SHP77 treated with DMSO at 0.1 percent for 48 hours (cell line): ENCODE results near the gene EFEMP2.
A peak's percentile ranks its signal among the peaks of the same experiment; 100 is the strongest.
"Not testable (repeated sequence)": the region's sequence is repeated elsewhere in the genome, so short reads cannot be mapped to it uniquely, and the experiment has no call there.

Experiments
- DNase-seq: peaks from one replicate; lab custom pipeline; 2025; lab: John Stamatoyannopoulos, UW

Gene EFEMP2

GRCh38 chr11:65900125-65900898 lies 27.7 kb upstream of the EFEMP2 start, which contains the start of gene FOSL1:
Gene FOSL1 (minus strand): TSS chr11:65900388. CDS start chr11:65900339, 49 bp downstream.
- no peak for DNase-seq

- DNase-seq = no peak
These were observed 26.9 kb upstream of the EFEMP2 start for GRCh38 chr11:65899356-65900124.

GRCh38 chr11:65898656-65899355 lies 26.2 kb upstream of the EFEMP2 start:
- no peak for DNase-seq

- DNase-seq = no peak
These were observed 24.4 kb upstream of the EFEMP2 start for GRCh38 chr11:65897020-65897471.

GRCh38 chr11:65896034-65896999 lies 23.7 kb upstream of the EFEMP2 start:
- DNase-seq = no peak

GRCh38 chr11:65895482-65895981 lies 22.9 kb upstream of the EFEMP2 start:
- DNase-seq = no peak

GRCh38 chr11:65894034-65894591 lies 21.5 kb upstream of the EFEMP2 start:
- DNase-seq = no peak

- no peak for DNase-seq
These were observed 20.2 kb upstream of the EFEMP2 start for GRCh38 chr11:65892661-65893317.

GRCh38 chr11:65892137-65892540 lies 19.5 kb upstream of the EFEMP2 start:
- not testable (repeated sequence) for DNase-seq

GRCh38 chr11:65891219-65892136 lies 18.9 kb upstream of the EFEMP2 start:
- DNase-seq = no peak

- peak; percentile 87 for DNase-seq
These were observed 18.0 kb upstream of the EFEMP2 start, which contains the start of gene CCDC85B for GRCh38 chr11:65890324-65891218. Gene CCDC85B (plus strand): TSS chr11:65890673. CDS start chr11:65890784, 111 bp downstream.

GRCh38 chr11:65888163-65888814 lies 15.7 kb upstream of the EFEMP2 start, which contains the start of gene FIBP:
Gene FIBP (minus strand): TSS chr11:65888471. CDS start chr11:65888418, 53 bp downstream.
- DNase-seq = peak; percentile 84

GRCh38 chr11:65887723-65888162 lies 15.1 kb upstream of the EFEMP2 start:
- no peak for DNase-seq

GRCh38 chr11:65886826-65887722 lies 14.5 kb upstream of the EFEMP2 start:
- DNase-seq = no peak

- DNase-seq = no peak
These were observed 13.4 kb upstream of the EFEMP2 start for GRCh38 chr11:65885808-65886536.
